GM12878 (cell line): ENCODE data around the gene ACTR1B. TPM values are rescaled to one million over a fixed set of nuclear protein-coding genes. Genes with fewer than 3 reads are reported as not detected.

Experiments
- ATAC-seq: fragments of 200-7000 bp; cut with Tn5 transposase; 3 replicates; pipeline ENCODE4 v1.9.1; 2020; ENCODE audit warnings: mild to moderate bottlenecking, moderate library complexity
- BruUV-seq: library from RNA; stranded (reverse); fragments of 400-500 nt; replicated peaks from 2 replicates; lab custom pipeline; 2021; lab: Mats Ljungman, UMichigan
- CTCF ChIA-PET: fragments of 300-600 bp; sonication (Branson Sonifier 250); formaldehyde crosslinking; extraction: SDS; loops from one replicate; lab custom pipeline; 2021; ENCODE audit warnings: inconsistent platforms; lab: Yijun Ruan, JAX
- POLR2A ChIA-PET: fragments of 350-600 bp; formaldehyde crosslinking; extraction: SDS; loops from one replicate; lab custom pipeline; 2021; ENCODE audit warnings: inconsistent platforms; lab: Charles Lee
- RAD21 ChIA-PET: fragments of 300-600 bp; sonication (Branson Sonifier 250); formaldehyde crosslinking; loops from one replicate; lab custom pipeline; 2023; ENCODE audit warnings: antibody characterized with exemption; ENCODE audit not compliant: unreplicated experiment; lab: Charles Lee
- SMC1A ChIA-PET: fragments of 300-600 bp; sonication (Branson Sonifier 250); formaldehyde crosslinking; loops from one replicate; lab custom pipeline; 2023; ENCODE audit not compliant: unreplicated experiment, uncharacterized antibody; lab: Charles Lee
- DNase-seq: peaks from one replicate; pipeline ENCODE4 v3.0.0-alpha.2; 2011; ENCODE audit warnings: low read depth, low spot score
- FAIRE-seq: peaks from 3 replicates; lab custom pipeline; 2011; peaks lifted over from hg19 to GRCh38; lab: Jason Lieb, UNC
- H2AFZ ChIP-seq: 2 replicates; pipeline ENCODE4 v1.6.0; 2011; ENCODE audit warnings: low read depth, low read length, control low read depth; ENCODE audit not compliant: control insufficient read depth
- H3K27ac ChIP-seq: 2 replicates; pipeline ENCODE4 v1.5.1; 2011; ENCODE audit warnings: control low read depth; ENCODE audit not compliant: control insufficient read depth, insufficient read depth
- H3K27me3 ChIP-seq, 2 experiments: replicated peaks in 1 of 2; 2 replicates each; pipeline versions ENCODE4 v1.6.0 to v1.6.1; 2011; ENCODE audit warnings: low read length in 1 of 2; ENCODE audit not compliant: control insufficient read depth in 2 of 2, insufficient read depth in 2 of 2
- H3K36me3 ChIP-seq, 2 experiments: 2 replicates each; pipeline ENCODE4 v1.5.1; 2011; ENCODE audit warnings: low read length in 1 of 2; ENCODE audit not compliant: control insufficient read depth in 2 of 2, insufficient read depth in 2 of 2
- H3K4me1 ChIP-seq: 2 replicates; pipeline ENCODE4 v1.6.1; 2011; ENCODE audit warnings: mild to moderate bottlenecking, low read length, moderate library complexity, mixed read lengths; ENCODE audit not compliant: control insufficient read depth, insufficient read depth
- H3K4me2 ChIP-seq: 2 replicates; pipeline ENCODE4 v1.6.0; 2011; ENCODE audit warnings: control low read depth; ENCODE audit not compliant: control insufficient read depth, insufficient read depth
- H3K4me3 ChIP-seq: fragments of 200-600 bp; sonication (generic); 2 replicates; pipeline ENCODE4 v1.5.1; 2016
- H3K79me2 ChIP-seq: 2 replicates; pipeline ENCODE4 v1.6.0; 2011; ENCODE audit warnings: low read length; ENCODE audit not compliant: control insufficient read depth, insufficient read depth
- H3K9ac ChIP-seq: 2 replicates; pipeline ENCODE4 v1.8.0; 2011; ENCODE audit warnings: low read length, control low read depth, mixed read lengths; ENCODE audit not compliant: control insufficient read depth, insufficient read depth
- H3K9me3 ChIP-seq: replicated peaks from 3 replicates; pipeline ENCODE4 v1.5.1; 2011; ENCODE audit warnings: mild to moderate bottlenecking, low read length; ENCODE audit not compliant: control insufficient read depth, insufficient read depth
- H4K20me1 ChIP-seq: 2 replicates; pipeline ENCODE4 v1.6.0; 2011; ENCODE audit not compliant: control insufficient read depth, insufficient read depth
- BCL11A ChIP-seq: IDR thresholded peaks from 2 replicates; pipeline ENCODE4 v1.6.1; 2011; ENCODE audit warnings: low read depth, low read length
- CEBPB ChIP-seq, 2 experiments: fragments of 150-350 bp in 1 of 2; IDR thresholded peaks; 2 replicates each; pipeline ENCODE4 v1.6.1; 2012 to 2014; ENCODE audit warnings: low read depth in 2 of 2, low read length in 2 of 2, borderline replicate concordance in 1 of 2, inconsistent platforms in 1 of 2
- IKZF1 ChIP-seq: fragments of 450-650 bp; conservative IDR thresholded peaks from 2 replicates; pipeline ENCODE4 v1.6.1; 2017; ENCODE audit warnings: antibody characterized with exemption, mild to moderate bottlenecking
- PAX5 ChIP-seq: IDR thresholded peaks from 2 replicates; pipeline ENCODE4 v1.6.1; 2011; ENCODE audit warnings: low read depth, low read length, borderline replicate concordance
- POLR2AphosphoS5 ChIP-seq: IDR thresholded peaks from 2 replicates; pipeline ENCODE4 v1.6.1; 2011; ENCODE audit warnings: mild to moderate bottlenecking, low read length, inconsistent platforms
- RELA ChIP-seq: fragments of 450-650 bp; IDR thresholded peaks from 2 replicates; pipeline ENCODE4 v1.8.0; 2014; ENCODE audit warnings: borderline replicate concordance; ENCODE audit not compliant: partially characterized antibody
- ZNF217 ChIP-seq: fragments of 450-650 bp; IDR thresholded peaks from 2 replicates; pipeline ENCODE4 v1.6.1; 2017; ENCODE audit warnings: antibody characterized with exemption, mild to moderate bottlenecking
- WGBS: methylation state at CpG from one replicate; pipeline ENCODE4 v1.1.6; 2016; ENCODE audit warnings: low lambda C conversion rate; ENCODE audit not compliant: insufficient replicate concordance, insufficient coverage; ENCODE audit errors: missing lambda C conversion rate; 5-methylcytosine and 5-hydroxymethylcytosine counted together
- in situ Hi-C: fragments of 300-500 bp; cut with MboI; formaldehyde crosslinking; loops from 9 replicates; pipeline ENCODE4 v1.14.3; 2018; ENCODE audit warnings: mixed read lengths
- intact Hi-C: fragments of 100-400 bp; cut with micrococcal nuclease; formaldehyde crosslinking; loops from one replicate; pipeline ENCODE4 v1.14.2; 2022; ENCODE audit not compliant: unreplicated experiment
- polyA plus RNA-seq, 11 experiments: library from polyadenylated mRNA; depleted of rRNA in 4 of 11; unstranded in 6 of 11; stranded (reverse) in 5 of 11; fragments of >200 nt; fragmentation: Nextera tagmentation in 4 of 11; fragmentation: Illumina TruSeq in 1 of 11; extraction: Ambion mirVana in 4 of 11; extraction: Trizol in 1 of 11; gene quantifications; 1 replicate in 1 of 11; 2 replicates in 10 of 11; pipeline versions ENCODE4 v1.2.1 to v1.2.3, GENCODE V29; 2011 to 2016; ENCODE audit warnings: inconsistent platforms in 2 of 11, missing spikeins in 2 of 11, low read depth in 1 of 11
- total RNA-seq, 4 experiments: library from RNA; depleted of rRNA in 3 of 4; stranded (reverse); fragments of >200 nt in 3 of 4; fragmentation: Illumina TruSeq in 1 of 4; extraction: Trizol in 1 of 4; gene quantifications; 2 replicates each; pipeline versions ENCODE4 v1.2.1 to v1.2.3, GENCODE V29; 2013 to 2021
- TF ChIP-seq, protein P1 (sequence below): fragments of 450-650 bp; IDR thresholded peaks from 2 replicates; pipeline ENCODE4 v1.6.1; 2016; ENCODE audit warnings: mild to moderate bottlenecking
- TF ChIP-seq, protein P2 (sequence below): fragments of 450-650 bp; formaldehyde crosslinking; IDR thresholded peaks from 2 replicates; pipeline ENCODE4 v1.4.0; 2020; ENCODE audit warnings: mild to moderate bottlenecking, moderate library complexity
- TF ChIP-seq, protein P3 (sequence below), 3 experiments: IDR thresholded peaks in 2 of 3; conservative IDR thresholded peaks in 1 of 3; 2 replicates each; pipeline ENCODE4 v1.5.1; 2011; ENCODE audit warnings: low read depth in 3 of 3, low read length in 3 of 3, mild to moderate bottlenecking in 3 of 3, control low read depth in 2 of 3, moderate library complexity in 2 of 3, inconsistent platforms in 1 of 3, mixed read lengths in 1 of 3; ENCODE audit not compliant: control insufficient read depth in 2 of 3, insufficient read depth in 1 of 3; ENCODE audit errors: extremely low read depth in 1 of 3
- TF ChIP-seq, protein P4 (sequence below): fragments of 450-650 bp; IDR thresholded peaks from 2 replicates; pipeline ENCODE4 v1.6.1; 2017; ENCODE audit warnings: mild to moderate bottlenecking, low read depth, inconsistent platforms; ENCODE audit not compliant: poor library complexity, severe bottlenecking

Gene ACTR1B
- total and polyA plus RNA-seq, 10 of the 15 experiments (the other 5 are each of a cell fraction or from before 2014, with no cell fraction given), result 1.3 to 62.8 (median 44.8) TPM

DNA sequence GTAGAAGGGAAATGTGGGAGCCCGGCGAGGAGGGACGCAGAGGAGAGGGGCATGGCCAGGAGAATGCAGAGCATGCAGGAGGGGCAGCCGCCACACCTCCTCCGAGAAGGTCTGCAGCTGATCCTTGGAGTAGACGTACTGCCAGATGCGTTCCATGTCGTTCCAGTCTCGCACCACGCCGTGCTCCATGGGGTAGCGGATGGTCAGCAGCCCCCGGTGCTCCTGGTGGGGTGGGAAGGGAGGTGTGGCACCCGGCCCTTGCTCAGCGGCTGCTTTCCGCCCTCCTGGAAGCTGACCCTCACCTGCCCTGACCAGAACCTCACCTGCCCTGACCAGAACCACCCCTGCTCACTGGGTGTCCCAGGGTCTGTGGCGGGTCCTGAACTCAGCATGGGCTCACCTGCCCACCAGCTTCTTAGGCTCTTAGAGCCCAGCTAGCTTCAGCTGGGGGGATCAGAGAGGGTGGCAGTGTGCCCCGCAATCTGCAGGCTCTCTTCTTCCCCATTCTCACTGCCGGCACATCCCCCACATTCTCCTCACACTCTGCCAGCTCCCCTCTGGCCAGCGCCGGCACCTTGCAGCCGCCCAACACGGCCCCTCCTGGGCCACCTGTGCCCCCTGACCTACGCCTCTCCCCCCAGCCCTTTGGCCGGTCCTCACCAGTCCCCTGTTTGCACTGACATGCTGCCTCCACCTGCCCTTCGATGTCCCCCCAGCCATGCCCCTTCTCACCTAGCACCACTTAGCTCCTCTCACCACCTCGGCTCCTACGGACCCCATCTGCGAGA, 4.4 kb downstream of the ACTR1B start:
- intact Hi-C loops (no loop called here), in situ Hi-C loops (loop anchor here (10.0 kb wide), 1 partner anchor 1595 kb away; no protein-coding TSS in a partner anchor)
- Histone ChIP-seq H3K9me3 (no peaks in the 10 kb centered on the region), H2AFZ (no peak overlapping the region), H3K9ac (no peak overlapping the region), H3K4me1 (no peaks in the 10 kb centered on the region; the same call in 1 of the 2 replicates), H3K4me3 (no peak overlapping the region), H3K36me3 (peaks cover 6 to 8% of the 10 kb centered on the region in 2 experiments; a peak in 3 of 4 replicates), H3K79me2 (peaks cover 32% of the 10 kb centered on the region), H3K27me3 (no peaks in the 10 kb centered on the region), H3K27ac (no peak overlapping the region), H4K20me1 (peaks cover 2% of the 10 kb centered on the region; the same call in 1 of the 2 replicates), H3K4me2 (no peak overlapping the region)
- no peak for DNase-seq
- ChIA-PET POLR2A (interaction anchor here (7.5 kb wide), 1 partner anchor 12 kb away, joined by 132 read pairs; the partner anchor contains the start of gene COX5B), SMC1A (no interaction called here), CTCF (interaction anchor here (0.6 kb wide), 1 partner anchor 726 kb away, joined by 3 read pairs; no protein-coding TSS in a partner anchor), RAD21 (interaction anchor here (0.6 to 0.9 kb wide), 2 partner anchors 37 to 39 kb away, joined by 3 read pairs; no protein-coding TSS in a partner anchor)
- no peak for ATAC-seq
- WGBS, result 93% methylated on average over 27 of the region's 29 CpGs
- no peak for FAIRE-seq
- BruUV-seq, result no TSS peak
- TF ChIP-seq, protein P1, sequence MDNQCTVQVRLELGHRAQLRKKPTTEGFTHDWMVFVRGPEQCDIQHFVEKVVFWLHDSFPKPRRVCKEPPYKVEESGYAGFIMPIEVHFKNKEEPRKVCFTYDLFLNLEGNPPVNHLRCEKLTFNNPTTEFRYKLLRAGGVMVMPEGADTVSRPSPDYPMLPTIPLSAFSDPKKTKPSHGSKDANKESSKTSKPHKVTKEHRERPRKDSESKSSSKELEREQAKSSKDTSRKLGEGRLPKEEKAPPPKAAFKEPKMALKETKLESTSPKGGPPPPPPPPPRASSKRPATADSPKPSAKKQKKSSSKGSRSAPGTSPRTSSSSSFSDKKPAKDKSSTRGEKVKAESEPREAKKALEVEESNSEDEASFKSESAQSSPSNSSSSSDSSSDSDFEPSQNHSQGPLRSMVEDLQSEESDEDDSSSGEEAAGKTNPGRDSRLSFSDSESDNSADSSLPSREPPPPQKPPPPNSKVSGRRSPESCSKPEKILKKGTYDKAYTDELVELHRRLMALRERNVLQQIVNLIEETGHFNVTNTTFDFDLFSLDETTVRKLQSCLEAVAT, result no peak
- no peak for TF ChIP-seq IKZF1
- no peak for TF ChIP-seq CEBPB (IDR thresholded peaks at IDR 0.05; ENCODE audit: borderline replicate concordance in 1 of 2, low read depth in 2 of 2, low read length in 2 of 2)
- no peak for TF ChIP-seq POLR2AphosphoS5
- TF ChIP-seq, protein P2, sequence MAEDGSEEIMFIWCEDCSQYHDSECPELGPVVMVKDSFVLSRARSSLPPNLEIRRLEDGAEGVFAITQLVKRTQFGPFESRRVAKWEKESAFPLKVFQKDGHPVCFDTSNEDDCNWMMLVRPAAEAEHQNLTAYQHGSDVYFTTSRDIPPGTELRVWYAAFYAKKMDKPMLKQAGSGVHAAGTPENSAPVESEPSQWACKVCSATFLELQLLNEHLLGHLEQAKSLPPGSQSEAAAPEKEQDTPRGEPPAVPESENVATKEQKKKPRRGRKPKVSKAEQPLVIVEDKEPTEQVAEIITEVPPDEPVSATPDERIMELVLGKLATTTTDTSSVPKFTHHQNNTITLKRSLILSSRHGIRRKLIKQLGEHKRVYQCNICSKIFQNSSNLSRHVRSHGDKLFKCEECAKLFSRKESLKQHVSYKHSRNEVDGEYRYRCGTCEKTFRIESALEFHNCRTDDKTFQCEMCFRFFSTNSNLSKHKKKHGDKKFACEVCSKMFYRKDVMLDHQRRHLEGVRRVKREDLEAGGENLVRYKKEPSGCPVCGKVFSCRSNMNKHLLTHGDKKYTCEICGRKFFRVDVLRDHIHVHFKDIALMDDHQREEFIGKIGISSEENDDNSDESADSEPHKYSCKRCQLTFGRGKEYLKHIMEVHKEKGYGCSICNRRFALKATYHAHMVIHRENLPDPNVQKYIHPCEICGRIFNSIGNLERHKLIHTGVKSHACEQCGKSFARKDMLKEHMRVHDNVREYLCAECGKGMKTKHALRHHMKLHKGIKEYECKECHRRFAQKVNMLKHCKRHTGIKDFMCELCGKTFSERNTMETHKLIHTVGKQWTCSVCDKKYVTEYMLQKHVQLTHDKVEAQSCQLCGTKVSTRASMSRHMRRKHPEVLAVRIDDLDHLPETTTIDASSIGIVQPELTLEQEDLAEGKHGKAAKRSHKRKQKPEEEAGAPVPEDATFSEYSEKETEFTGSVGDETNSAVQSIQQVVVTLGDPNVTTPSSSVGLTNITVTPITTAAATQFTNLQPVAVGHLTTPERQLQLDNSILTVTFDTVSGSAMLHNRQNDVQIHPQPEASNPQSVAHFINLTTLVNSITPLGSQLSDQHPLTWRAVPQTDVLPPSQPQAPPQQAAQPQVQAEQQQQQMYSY (CRISPR knock-in tag), result no peak
- TF ChIP-seq, protein P3, sequence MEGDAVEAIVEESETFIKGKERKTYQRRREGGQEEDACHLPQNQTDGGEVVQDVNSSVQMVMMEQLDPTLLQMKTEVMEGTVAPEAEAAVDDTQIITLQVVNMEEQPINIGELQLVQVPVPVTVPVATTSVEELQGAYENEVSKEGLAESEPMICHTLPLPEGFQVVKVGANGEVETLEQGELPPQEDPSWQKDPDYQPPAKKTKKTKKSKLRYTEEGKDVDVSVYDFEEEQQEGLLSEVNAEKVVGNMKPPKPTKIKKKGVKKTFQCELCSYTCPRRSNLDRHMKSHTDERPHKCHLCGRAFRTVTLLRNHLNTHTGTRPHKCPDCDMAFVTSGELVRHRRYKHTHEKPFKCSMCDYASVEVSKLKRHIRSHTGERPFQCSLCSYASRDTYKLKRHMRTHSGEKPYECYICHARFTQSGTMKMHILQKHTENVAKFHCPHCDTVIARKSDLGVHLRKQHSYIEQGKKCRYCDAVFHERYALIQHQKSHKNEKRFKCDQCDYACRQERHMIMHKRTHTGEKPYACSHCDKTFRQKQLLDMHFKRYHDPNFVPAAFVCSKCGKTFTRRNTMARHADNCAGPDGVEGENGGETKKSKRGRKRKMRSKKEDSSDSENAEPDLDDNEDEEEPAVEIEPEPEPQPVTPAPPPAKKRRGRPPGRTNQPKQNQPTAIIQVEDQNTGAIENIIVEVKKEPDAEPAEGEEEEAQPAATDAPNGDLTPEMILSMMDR (IDR thresholded peaks at IDR 0.05 in 2 of 3, conservative IDR thresholded peaks at IDR 0.05 in 1 of 3; ENCODE audit: control insufficient read depth in 2 of 3, extremely low read depth in 1 of 3, insufficient read depth in 1 of 3, low read depth in 3 of 3, low read length in 3 of 3), result no peak
- TF ChIP-seq, protein P4, sequence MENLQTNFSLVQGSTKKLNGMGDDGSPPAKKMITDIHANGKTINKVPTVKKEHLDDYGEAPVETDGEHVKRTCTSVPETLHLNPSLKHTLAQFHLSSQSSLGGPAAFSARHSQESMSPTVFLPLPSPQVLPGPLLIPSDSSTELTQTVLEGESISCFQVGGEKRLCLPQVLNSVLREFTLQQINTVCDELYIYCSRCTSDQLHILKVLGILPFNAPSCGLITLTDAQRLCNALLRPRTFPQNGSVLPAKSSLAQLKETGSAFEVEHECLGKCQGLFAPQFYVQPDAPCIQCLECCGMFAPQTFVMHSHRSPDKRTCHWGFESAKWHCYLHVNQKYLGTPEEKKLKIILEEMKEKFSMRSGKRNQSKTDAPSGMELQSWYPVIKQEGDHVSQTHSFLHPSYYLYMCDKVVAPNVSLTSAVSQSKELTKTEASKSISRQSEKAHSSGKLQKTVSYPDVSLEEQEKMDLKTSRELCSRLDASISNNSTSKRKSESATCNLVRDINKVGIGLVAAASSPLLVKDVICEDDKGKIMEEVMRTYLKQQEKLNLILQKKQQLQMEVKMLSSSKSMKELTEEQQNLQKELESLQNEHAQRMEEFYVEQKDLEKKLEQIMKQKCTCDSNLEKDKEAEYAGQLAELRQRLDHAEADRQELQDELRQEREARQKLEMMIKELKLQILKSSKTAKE, result no peak
- no peak for TF ChIP-seq RELA
- no peak for TF ChIP-seq PAX5
- TF ChIP-seq ZNF217, result no peak
- no peak for TF ChIP-seq BCL11A
